HEK293T (cell line): Measurements from ENCODE around the gene TMEM51.

Source experiments
- ARNT ChIP-seq: fragments of 450-650 bp; IDR thresholded peaks from 2 replicates; pipeline ENCODE4 v1.6.1; 2017; ENCODE audit warnings: mild to moderate bottlenecking
- BHLHE40 ChIP-seq: fragments of 450-650 bp; IDR thresholded peaks from 2 replicates; pipeline ENCODE4 v1.6.1; 2016; ENCODE audit warnings: mild to moderate bottlenecking, moderate library complexity, borderline replicate concordance
- CTBP1 ChIP-seq: fragments of 450-650 bp; IDR thresholded peaks from 2 replicates; pipeline ENCODE4 v1.6.1; 2016; ENCODE audit warnings: borderline replicate concordance
- ELF4 ChIP-seq: fragments of 450-650 bp; IDR thresholded peaks from 2 replicates; pipeline ENCODE4 v1.6.1; 2017; ENCODE audit warnings: antibody characterized with exemption
- FOXK2 ChIP-seq: fragments of 450-650 bp; IDR thresholded peaks from 2 replicates; pipeline ENCODE4 v1.6.1; 2016; ENCODE audit warnings: mild to moderate bottlenecking
- FOXM1 ChIP-seq: fragments of 450-650 bp; IDR thresholded peaks from 2 replicates; pipeline ENCODE4 v1.6.1; 2017; ENCODE audit warnings: mild to moderate bottlenecking, borderline replicate concordance
- NFRKB ChIP-seq: fragments of 450-650 bp; IDR thresholded peaks from 2 replicates; pipeline ENCODE4 v1.6.1; 2016; ENCODE audit warnings: mild to moderate bottlenecking, moderate library complexity
- PKNOX1 ChIP-seq: fragments of 450-650 bp; IDR thresholded peaks from 2 replicates; pipeline ENCODE4 v1.6.1; 2016
- TARDBP ChIP-seq: fragments of 450-650 bp; IDR thresholded peaks from 2 replicates; pipeline ENCODE4 v1.6.1; 2016
- ZNF384 ChIP-seq: fragments of 450-650 bp; IDR thresholded peaks from 2 replicates; pipeline ENCODE4 v1.6.1; 2016

DNA sequence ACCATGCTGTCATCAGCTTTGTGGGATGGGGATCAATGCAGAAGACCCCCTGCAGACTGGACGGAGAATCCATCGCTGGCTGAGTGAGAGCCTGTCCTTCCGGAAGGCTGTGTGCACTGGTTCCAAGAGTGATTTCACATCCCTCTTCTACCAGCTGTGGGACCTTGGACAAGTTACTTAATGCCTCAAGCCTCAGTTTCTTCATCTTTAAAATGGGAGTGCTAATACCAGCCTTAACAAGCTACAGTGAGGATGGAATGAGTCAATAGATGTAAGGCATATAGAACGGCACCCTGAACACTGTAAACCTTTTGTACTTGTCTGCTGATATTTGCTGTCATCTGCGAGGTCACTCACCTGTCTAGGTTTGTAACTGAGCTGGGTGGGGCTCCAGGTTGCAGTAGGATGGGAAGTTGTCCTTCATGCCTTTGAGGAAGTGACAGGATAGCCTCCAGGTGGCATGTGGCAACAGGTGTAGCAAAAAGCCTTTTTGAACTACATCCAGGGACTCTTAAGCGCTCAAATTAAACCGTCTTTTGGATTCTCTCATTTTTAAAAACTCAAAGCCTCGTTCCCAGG, 27.5 kb downstream of the TMEM51 start:
- TF ChIP-seq ZNF384: no peak
- no peak for TF ChIP-seq ARNT
- no peak for TF ChIP-seq NFRKB
- no peak for TF ChIP-seq FOXK2
- TF ChIP-seq TARDBP: no peak
- no peak for TF ChIP-seq BHLHE40
- TF ChIP-seq ELF4: no peak
- no peak for TF ChIP-seq FOXM1
- no peak for TF ChIP-seq PKNOX1
- no peak for TF ChIP-seq CTBP1
